ENCODE data around the gene XRN1.
"Not testable (repeated sequence)": the region's sequence is repeated elsewhere in the genome, so short reads cannot be mapped to it uniquely, and the experiment has no call there.

Gene XRN1

GRCh38 chr3:142433110-142433509, 14.7 kb downstream of the XRN1 start:
- DNase-seq, result no peak

DNA sequence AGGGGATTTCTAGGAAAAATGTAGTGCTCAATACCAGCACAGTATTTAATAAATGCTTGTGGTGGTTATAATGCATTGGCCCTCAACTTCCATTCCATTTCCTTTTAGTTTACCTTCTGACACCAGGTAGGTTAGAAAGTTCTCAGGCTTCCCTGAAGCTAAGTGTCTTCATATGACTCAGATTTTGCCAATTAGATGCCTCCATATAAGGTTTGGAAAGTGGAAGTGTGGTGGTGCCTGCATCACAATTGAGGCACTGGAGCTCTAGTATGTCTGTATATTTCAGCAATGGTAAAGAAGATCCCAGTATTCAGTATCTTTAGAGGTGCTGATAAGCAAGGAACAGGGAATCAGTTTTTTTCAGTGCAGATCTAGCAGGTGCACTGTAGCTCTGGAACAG, 18.3 kb downstream of the XRN1 start:
- no peak for DNase-seq

DNA sequence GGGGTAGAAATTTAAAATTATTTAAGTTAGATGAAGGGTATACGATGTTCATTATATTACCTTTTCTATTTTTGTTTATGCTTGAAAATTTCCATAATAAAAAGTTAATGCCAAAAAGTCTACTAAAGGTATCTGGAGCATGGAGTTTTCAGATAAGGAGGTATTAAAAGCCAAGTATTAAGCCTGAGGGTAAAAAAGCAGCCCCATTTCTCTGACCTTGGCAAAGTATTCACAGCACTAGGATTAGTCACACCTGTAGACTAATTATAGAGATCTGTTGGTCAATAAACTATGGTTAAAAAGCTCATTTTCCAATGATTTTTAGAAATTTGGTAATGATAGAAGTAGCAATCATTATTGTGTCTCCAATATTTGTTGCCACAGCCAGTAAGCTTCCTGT, 23.1 kb downstream of the XRN1 start:
- no peak for DNase-seq

GRCh38 chr3:142418926-142419592, 28.8 kb downstream of the XRN1 start:
- no peak for DNase-seq

GRCh38 chr3:142417302-142417701, 30.5 kb downstream of the XRN1 start:
- no peak for DNase-seq

- DNase-seq, result not testable (repeated sequence)
Observed at GRCh38 chr3:142400537-142400936, 47.3 kb downstream of the XRN1 start.

DNA sequence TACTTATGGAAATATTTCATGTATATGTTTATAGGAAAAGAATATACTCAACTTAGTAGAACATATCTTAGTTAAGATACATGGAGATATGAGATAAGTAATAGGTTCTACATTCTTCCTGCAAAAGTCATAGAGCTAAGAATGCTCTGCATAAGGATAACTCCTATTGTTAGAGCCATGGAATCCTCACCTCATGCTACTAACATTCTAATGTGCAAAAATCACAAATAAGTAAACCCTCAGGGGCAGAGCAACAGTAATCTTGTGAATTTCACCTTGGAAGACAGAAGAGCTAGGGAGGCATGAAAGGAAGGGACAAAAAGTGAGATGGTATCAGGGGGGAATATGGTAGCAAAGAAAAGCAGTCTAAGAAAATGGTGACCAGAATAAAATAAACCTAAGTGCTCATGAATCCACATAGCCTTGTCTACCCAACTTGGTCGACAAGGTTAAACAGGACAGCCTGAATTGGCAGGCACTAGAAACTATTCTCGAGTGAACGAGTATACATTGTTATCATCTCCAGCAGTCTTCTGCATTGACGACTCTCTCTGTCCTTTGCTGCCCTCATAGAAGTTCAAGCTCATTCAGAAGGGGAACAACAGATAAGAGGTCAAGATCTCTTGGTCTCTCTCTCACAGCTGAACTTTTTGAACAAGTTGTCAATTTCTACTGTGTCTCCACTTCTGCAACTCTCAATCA, 52.8 kb downstream of the XRN1 start:
- peak; percentile 0 for DNase-seq

GRCh38 chr3:142385078-142385477, 62.8 kb downstream of the XRN1 start:
- DNase-seq, result no peak

GRCh38 chr3:142374687-142375086, 73.2 kb downstream of the XRN1 start:
- DNase-seq, result no peak

DNA sequence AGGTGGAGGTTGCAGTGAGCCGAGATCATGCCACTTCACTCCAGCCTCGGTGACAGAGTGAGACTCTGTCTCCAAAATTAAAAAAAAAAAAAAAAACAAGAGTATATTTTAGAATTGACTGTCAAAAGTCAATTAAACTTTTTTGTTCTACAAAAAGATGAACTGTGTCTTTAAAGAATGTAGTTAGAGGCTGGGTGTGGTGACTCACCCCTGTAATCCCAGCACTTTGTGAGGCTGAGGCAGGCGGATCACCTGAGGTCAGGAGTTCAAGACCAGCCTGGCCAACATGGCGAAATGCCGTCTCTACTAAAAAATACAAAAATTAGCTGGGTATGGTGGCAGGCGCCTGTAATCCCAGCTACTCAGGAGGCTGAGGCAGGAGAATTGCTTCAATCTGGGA, 78.3 kb downstream of the XRN1 start:
- peak; percentile 12 for DNase-seq

DNA sequence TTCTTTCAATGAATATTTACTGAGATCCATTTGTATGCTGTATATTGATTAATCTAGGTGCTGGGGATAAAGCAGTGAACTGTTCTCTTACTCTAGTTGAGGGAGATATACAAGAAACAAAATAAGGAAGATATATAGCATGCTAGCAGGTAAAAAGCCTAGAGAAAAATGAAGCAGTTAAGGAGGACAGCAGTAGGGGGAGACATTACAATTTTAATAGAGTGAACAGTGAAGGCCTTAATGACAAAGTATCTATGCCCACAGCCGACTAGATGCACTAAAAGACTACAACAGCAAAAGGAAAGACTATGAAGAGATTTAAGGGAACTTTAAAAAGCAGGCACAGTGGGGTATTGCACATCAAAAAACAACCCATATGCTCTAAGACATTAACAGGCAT, 81.4 kb downstream of the XRN1 start:
- DNase-seq, result no peak

DNA sequence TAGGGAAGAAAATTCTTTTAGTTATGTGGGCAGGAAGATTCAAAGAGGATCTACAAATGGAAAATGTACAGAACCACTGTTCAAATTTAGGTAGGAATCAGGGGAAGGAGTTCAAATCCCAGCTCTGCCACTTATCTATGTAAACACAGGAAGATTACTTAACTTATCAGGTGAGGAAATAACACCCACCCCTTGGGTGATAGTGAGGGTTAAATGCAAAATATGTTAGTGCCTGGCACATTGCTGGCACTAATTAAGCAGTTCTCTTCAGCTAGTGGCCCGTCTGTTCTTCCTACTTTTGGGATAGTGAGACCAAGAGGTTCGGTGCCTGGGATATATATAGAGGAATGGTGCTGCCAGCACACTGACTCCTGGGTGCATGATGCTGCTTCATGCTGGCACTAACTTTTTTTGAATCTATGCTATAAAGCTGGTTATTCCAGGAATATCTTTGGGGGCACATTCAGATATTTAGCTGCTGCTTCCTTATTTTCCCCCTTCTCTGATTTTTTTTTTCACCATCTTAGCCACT, 83.8 kb downstream of the XRN1 start:
- no peak for DNase-seq

DNA sequence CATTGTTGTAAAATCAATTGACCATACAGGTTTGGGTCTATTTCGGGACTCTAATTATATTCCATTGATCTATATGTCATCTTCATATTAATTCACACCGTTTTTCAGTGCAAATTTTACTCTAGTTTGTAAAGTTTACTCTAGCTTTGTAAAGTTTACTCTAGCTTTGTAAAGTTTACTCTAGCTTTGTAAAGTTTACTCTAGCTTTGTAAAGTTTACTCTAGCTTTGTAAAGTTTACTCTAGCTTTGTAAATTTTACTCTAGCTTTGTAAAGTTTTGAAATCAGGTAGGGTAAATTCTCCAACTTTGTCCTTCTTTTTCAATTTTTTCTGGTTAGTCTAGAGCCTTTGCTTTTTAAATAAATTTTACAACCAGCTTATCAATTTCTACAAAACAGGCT, 84.4 kb downstream of the XRN1 start:
- not testable (repeated sequence) for DNase-seq

DNA sequence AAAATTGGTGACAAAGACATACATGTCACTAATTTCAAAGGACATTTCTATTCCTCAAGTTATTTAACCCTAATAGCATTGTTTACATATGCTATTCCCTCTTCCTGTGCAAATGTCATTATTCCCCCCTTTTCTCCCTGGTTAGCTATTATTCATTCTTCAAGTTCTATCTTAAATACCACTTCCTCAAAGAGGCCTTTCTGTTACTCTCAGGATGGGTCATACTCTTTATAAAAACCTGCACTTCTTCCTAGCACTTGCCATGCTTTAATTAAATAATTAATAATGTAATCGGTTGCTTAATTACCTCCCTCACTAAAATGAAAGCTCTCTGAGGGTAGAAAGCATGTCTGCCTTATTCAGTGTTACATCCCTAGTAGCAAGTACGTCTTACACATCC, 88.5 kb downstream of the XRN1 start:
- DNase-seq, result no peak

DNA sequence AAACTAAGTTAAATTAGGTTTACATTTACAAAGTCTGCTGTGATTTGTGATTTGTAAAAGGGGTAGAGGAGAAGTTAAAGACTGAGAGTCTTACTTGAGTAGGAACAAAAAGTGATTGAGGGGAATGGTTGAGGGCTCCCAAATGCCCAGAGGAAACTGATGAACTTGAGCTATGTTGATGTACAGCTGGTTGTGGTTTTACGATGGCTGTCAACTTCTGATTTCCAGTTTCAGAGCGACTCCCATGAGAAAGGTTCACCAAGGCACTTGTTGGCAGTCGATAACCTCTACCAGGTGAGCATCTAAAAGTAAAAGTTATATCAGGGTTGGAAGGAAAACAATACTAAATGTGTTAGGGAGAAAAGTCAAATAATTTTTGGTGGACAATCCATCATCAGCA, 91.0 kb downstream of the XRN1 start:
- DNase-seq, result no peak

- no peak for DNase-seq
Observed at GRCh38 chr3:142355692-142356091, 92.1 kb downstream of the XRN1 start.

DNA sequence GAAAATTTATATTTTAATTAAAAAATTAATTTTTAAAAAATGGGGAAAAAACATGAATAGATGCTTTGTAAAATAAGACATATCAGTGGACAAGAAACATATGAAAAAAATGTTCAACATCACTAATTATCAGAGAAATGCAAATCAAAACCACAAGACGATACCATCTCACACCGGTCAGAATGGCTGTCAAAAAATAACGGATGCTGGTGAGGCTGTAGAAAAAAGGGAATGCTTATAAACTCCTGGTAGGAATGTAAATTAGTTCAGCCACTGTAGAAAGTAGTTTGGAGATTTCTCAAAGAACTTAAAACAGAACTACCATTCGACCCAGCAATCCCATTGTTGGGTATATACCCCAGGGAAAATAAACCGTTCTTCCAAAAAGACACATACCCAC, 93.8 kb downstream of the XRN1 start:
- no peak for DNase-seq

DNA sequence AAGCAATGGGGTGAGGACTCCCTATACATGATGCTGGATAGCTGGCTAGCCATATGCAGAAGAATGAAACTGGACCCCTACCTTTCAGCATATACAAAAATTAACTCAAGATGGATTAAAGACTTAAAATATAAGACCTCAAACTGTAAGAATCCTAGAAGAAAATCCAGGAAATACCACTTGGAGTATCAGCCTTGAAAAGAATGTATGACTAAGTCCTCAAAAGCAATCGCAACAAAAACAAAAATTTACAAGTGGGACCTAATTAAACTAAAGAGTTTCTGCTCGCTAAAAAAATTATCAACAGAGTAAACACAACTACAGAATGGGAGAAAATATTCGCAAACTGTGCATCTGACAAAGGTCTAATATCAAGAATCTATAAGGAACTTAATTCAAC, 94.3 kb downstream of the XRN1 start:
- peak; percentile 30 for DNase-seq

DNA sequence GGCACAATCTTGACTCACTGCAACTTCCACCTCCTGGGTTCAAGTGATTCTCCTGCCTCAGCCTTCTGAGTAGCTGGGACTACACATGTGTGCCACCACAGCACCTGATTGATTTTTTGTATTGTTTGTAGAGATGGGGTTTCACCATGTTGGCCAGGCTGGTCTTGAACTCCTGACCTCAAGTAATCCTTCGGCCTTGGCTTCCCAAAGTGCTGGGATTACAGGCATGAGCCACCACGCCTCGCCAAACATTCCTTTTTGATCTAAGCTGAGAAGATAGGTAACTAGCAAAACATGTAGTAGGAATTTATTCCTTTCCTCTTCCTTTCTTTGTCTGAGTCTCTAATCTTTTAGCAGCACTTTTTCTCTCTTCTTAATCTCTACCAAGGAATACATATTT, 95.1 kb downstream of the XRN1 start:
- not testable (repeated sequence) for DNase-seq

GRCh38 chr3:142348460-142348859, 99.4 kb downstream of the XRN1 start:
- no peak for DNase-seq

- no peak for DNase-seq
Observed at GRCh38 chr3:142337994-142338393, 109.8 kb downstream of the XRN1 start.

GRCh38 chr3:142332390-142332789, 115.4 kb downstream of the XRN1 start:
- no peak for DNase-seq

DNA sequence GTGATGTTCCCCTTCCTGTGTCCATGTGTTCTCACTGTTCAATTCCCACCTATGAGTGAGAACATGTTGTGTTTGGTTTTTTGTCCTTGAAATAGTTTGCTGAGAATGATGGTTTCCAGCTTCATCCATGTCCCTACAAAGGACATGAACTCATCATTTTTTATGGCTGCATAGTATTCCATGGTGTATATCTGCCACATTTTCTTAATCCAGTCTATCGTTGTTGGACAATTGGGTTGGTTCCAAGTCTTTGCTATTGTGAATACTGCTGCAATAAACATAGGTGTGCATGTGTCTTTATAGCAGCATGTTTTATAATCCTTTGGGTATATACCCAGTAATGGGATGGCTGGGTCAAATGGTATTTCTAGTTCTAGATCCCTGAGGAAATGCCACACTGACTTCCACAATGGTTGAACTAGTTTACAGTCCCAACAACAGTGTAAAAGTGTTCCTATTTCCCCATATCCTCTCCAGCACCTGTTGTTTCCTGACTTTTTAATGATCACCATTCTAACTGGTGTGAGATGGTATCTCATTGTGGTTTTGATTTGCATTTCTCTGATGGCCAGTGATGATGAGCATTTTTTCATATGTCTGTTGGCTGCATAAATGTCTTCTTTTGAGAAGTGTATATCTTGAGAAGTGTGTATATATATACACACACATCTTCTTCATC, 123.4 kb downstream of the XRN1 start:
- DNase-seq, result not testable (repeated sequence)

GRCh38 chr3:142319912-142320311, 127.9 kb downstream of the XRN1 start:
- DNase-seq, result no peak
